Neural progenitor cell (in vitro differentiated cells): ENCODE data around the gene PTGDS.

ENCODE experiments used
- CTCF ChIP-seq: fragments of 200-600 bp; sonication (generic); IDR thresholded peaks from 2 replicates; pipeline ENCODE4 v1.5.1; 2017; ENCODE audit warnings: antibody characterized with exemption, mild to moderate bottlenecking
- EZH2 ChIP-seq: fragments of 200-600 bp; sonication (generic); IDR thresholded peaks from 2 replicates; pipeline ENCODE4 v1.6.1; 2017; ENCODE audit warnings: antibody characterized with exemption, mild to moderate bottlenecking, moderate library complexity
- EZH2phosphoT487 ChIP-seq: fragments of 200-600 bp; sonication (generic); IDR thresholded peaks from 2 replicates; pipeline ENCODE4 v1.6.1; 2017; ENCODE audit warnings: antibody characterized with exemption

GRCh38 chr9:136936645-136937170 is 40.6 kb upstream of the PTGDS start:
- TF ChIP-seq CTCF = no peak
- no peak for TF ChIP-seq EZH2
- TF ChIP-seq EZH2phosphoT487 = no peak
